Daoy (cell line): ENCODE measurements around the gene SMC4. TPM values are rescaled to one million over a fixed set of nuclear protein-coding genes. Genes with fewer than 3 reads are reported as not detected.
A peak's percentile ranks its signal among the peaks of the same experiment; 100 is the strongest.

Source experiments
- DNase-seq: peaks from one replicate; pipeline ENCODE4 v3.0.0-alpha.2; 2015; ENCODE audit warnings: low read depth
- total RNA-seq: library from RNA; depleted of rRNA; stranded (reverse); fragments of >200 nt; shearing (Covaris generic); gene quantifications from 2 replicates; pipeline ENCODE4 v1.2.3, GENCODE V29; 2014; rRNA removed

SMC4 gene
- total RNA-seq, 1 experiment from 2014 or later = 140 TPM

DNA sequence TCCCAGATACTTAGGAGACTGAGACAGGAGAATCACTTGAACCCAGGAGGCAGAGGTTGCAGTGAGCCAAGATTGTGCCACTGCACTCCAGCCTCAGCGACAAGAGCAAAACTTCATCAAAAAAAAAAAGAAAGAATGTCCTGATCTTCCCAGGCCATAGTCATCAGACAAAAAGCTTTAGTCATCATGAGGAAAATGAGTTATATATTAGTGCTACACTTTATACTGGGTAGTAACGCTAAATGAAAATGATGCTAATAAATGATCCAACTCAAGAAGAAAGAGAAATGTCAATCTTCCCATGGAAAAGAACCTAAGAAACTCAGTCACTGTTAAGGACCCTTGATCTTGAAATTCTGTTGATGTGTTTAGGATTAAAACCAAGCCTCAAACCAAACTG lies 76.4 kb downstream of the SMC4 start:
- no peak for DNase-seq

DNA sequence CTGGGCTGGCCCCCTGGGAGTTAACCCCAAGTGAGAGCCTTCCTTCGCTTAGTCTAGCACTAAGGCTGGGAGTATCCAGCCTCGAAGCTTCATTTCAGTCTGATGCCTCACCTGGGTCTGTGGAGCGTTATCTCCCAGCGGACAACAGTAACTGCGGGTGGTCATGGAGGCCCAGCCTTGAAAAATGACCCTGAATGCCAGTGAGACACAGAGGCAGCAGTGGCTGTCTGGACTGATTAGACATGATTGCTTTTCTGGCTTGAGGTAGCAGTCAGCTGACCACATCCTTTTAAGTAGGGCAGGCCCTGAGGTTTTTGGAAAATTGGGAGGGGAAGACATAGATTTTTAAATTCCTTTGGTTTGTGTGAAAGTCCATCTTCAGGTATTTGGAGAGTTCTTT lies 78.3 kb downstream of the SMC4 start:
- DNase-seq = no peak

DNA sequence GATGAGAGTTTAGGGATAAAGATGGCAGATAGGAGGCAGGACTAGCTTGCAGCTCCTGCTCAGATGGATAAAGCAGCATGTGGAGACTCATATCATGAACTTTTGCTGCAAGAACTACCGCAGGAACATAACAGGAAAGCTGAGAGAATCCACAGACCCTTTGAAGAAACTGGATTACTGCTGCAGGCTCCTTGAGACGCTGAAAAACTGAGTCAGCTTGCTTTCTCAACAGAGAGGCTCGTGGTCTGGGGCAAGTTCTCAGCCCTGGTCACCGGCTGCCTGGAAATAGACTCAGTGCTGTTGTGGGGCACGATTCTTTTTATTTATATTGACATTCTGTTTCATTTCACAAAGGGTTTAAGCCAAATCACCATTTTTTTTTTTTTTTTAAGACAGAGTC lies 78.9 kb downstream of the SMC4 start:
- DNase-seq = no peak

DNA sequence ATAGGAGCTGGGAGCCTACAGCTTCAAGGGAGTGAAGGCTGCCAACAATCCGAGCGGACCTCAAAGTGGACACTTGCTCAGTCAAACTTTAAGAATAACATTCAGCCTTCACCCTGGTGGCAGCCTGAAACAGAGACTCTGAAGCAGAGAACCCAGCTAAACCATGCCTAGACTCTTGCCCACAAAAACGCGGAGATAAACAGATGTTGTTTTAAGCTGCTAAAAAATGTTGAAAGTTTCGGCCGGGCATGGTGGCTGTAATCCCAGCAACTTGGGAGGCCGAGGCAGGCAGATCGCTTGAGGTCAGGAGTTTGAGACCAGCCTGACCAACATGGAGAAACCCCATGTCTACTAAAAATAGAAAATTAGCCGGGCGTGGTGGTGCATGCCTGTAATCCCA lies 79.9 kb downstream of the SMC4 start:
- DNase-seq = no peak

DNA sequence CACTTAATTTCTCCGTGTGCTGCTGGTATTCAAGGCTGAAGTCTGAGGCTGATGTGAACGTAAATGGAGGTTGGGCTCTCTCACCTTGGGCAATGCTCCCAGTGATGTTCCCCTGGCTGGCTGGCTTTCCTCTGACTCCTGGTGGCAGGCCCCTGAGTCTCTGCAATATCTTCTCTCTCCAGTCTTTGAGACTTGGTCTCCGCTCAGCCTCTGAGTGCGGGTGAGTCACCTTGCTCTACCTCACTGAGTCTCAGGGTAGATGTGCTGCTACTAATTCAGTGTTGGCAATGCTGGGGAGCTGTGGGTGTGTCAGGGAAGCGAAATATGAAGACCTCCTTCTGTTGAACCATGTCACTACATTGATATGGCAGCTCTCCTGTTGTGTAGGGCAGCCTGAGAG lies 81.5 kb downstream of the SMC4 start:
- peak; percentile 23 for DNase-seq

DNA sequence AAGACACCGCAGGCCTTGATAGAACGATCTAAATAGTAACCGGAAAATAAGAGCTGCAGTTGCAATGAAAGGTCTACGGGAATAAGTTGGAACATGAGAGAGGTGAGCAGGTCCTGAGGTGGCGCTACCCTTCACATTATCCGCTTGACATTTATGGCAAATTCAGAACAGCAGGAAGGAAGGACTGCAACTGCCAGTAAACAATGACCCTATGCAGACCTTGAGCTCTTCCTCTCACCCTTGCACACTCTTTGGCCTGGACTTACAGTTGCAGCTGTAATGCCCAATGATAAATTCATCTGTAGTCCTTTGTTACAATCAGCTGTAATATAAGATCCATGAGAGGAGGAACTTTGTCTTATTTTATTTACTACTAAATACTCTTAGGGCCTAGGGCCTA lies 82.4 kb downstream of the SMC4 start:
- DNase-seq = no peak

DNA sequence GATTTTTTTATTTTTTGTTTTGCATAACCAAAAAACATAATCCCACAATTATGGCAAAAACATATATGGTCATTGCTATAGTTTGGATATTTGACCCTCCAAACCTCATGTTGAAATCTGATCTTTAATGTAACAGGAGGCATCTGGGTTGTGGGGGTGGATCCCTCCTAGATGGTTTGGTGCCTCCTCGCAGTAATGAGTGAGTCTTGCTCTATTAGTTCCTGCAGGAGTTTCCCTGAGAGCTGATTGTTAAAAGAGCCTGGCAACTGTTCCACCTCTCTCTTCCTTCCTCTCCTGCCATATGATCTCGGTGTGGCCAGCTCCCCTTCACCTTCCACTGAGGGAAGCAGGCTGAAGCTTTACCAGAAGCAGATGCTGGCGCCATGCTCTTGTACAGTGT lies 83.3 kb downstream of the SMC4 start:
- no peak for DNase-seq

Other genes starting within 250 kb of the SMC4 start
- gene C3orf80, start 174.2 kb upstream of the SMC4 start, total RNA-seq = 0.06 and 1.0 TPM in 2 replicates
- 15.7 and 36.5 TPM in 2 replicates for gene IFT80, start 425 bp upstream of the SMC4 start, total RNA-seq
- gene TRIM59, start 50.1 kb downstream of the SMC4 start, total RNA-seq = 5.1 and 6.2 TPM in 2 replicates
- gene KPNA4, start 165.9 kb downstream of the SMC4 start, total RNA-seq = 31.2 and 33.3 TPM in 2 replicates